Motor neuron (in vitro differentiated cells): ENCODE results near the gene MTM1. TPM values are rescaled to one million over a fixed set of nuclear protein-coding genes. Genes with fewer than 3 reads are reported as not detected.

Experiments used
- ATAC-seq, 8 experiments: fragments of 200-7000 bp; cut with Tn5 transposase; replicated peaks in 6 of 8; 2 replicates each; pipeline ENCODE4 v1.8.0; 2021; ENCODE audit warnings: mild to moderate bottlenecking in 8 of 8, moderate library complexity in 8 of 8
- H3K27ac ChIP-seq, 2 donors: fragments of 250-450 bp; sonication (Bioruptor Pico); 2 replicates each; pipeline ENCODE4 v1.9.0; 2021; ENCODE audit warnings: antibody characterized with exemption in 2 of 2, mild to moderate bottlenecking in 2 of 2, moderate library complexity in 1 of 2
- H3K4me1 ChIP-seq, 2 donors: fragments of 250-450 bp; sonication (Bioruptor Pico); replicated peaks in 1 of 2; 2 replicates each; pipeline ENCODE4 v1.6.1; 2021; ENCODE audit warnings: antibody characterized with exemption in 2 of 2, mild to moderate bottlenecking in 2 of 2, moderate library complexity in 1 of 2
- H3K4me3 ChIP-seq, 5 donors: fragments of 250-450 bp; sonication (Bioruptor Pico); 2 replicates each; pipeline ENCODE4 v1.9.0; 2021; ENCODE audit warnings: antibody characterized with exemption in 5 of 5, mild to moderate bottlenecking in 5 of 5, moderate library complexity in 4 of 5
- whole genome bisulfite sequencing, 10 experiments: fragments of 450-650 bp; shearing (Covaris generic); methylation state at CpG; one replicate each; pipeline ENCODE4 v1.0.0; 2022; 5-methylcytosine and 5-hydroxymethylcytosine counted together
- in situ Hi-C, 9 experiments: fragments of 400-800 bp; cut with MboI; loops; one replicate each; pipeline ENCODE4 v1.15.0; 2021; ENCODE audit warnings: low sequenced_read_pairs in 9 of 9, low pct_unique_long_range_greater_than_20kb in 2 of 9; ENCODE audit not compliant: unreplicated experiment in 9 of 9
- total RNA-seq, 8 experiments: library from RNA; unstranded; fragments of 300-600 nt; gene quantifications; 2 replicates each; pipeline versions ENCODE4 v1.2.3 to v1.2.4, GENCODE V29; 2022

The MTM1 gene
- total RNA-seq, 8 experiments from 2014 or later: 4.8 to 13.4 (median 7.0) TPM

DNA sequence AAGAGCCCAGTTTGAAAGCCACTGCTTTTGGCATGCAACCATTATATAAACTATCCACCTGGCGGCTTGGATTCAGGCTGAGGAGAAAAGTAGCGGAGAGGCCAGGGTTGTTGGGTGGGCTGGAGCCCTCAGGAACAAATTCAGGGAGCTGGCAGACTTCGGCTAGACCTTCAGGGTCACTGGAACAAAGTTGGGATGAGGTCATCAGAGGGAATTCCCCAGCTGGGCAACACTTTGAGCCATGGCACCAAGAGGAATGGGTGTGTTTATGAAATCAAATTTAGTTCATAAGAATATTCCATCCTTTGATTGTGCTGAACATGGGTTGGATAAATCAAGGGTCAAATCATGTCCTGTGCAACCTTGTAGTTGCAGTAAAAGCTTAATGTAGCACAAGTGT is 146.8 kb downstream of the MTM1 start:
- ATAC-seq: no peak

DNA sequence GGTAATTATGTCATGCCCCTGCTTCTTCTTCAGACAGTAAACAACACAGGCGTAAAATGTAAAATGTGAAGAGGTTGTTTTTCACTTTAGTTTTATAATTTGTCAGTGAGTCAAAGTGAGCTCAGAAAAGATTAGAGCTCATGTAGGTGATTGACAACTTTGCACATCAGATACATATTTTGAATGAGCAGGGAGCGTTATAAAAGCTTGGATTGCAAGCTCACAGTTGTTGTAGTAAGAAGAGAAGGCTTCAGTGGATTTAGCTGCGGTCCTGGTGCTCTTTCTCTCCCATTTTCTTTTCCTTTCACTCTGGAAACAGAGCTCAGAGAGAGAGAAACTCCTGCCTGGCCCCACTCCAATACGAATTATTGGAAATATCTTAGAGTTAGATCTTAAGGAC is 151.2 kb downstream of the MTM1 start:
- 22 to 90% (median 66%) methylated on average over 1 to 3 of the region's 4 CpGs; no CpG with 5 or more reads in 4 of the 10 experiments for WGBS, 10 experiments
- H3K4me3 ChIP-seq: no peak overlapping the region
- H3K4me1 ChIP-seq: no peaks in the 10 kb centered on the region
- no peak for ATAC-seq
- H3K27ac ChIP-seq: no peak overlapping the region
- in situ Hi-C loops: no loop called here

More for the DNA sequence above, 146.8 kb downstream of the MTM1 start:
- Histone ChIP-seq H3K27ac (no peak overlapping the region), H3K4me1 (no peaks in the 10 kb centered on the region), H3K4me3 (no peak overlapping the region)
- WGBS, 10 experiments: 20 to 83% methylated on average over 1 to 2 of the region's 3 CpGs; no CpG with 5 or more reads in 8 of the 10 experiments
- in situ Hi-C loops: no loop called here

Other genes starting within 250 kb of the MTM1 start
- 1 to 10 TPM in 7 of 8 experiments, under 1 TPM in 1; 0.96 to 3.4 (median 1.4) TPM for gene MAMLD1, start 205.3 kb upstream of the MTM1 start, total RNA-seq
- 10 to 100 TPM in 7 of 8 experiments, 1 to 10 TPM in 1; 9.4 to 28.2 (median 15.3) TPM for gene MTMR1, start 124.8 kb downstream of the MTM1 start, total RNA-seq